ENCODE results near the gene PCDHGA6.
A peak's percentile ranks its signal among the peaks of the same experiment; 100 is the strongest.
"Not testable (repeated sequence)": the region's sequence is repeated elsewhere in the genome, so short reads cannot be mapped to it uniquely, and the experiment has no call there.

The PCDHGA6 gene

DNA sequence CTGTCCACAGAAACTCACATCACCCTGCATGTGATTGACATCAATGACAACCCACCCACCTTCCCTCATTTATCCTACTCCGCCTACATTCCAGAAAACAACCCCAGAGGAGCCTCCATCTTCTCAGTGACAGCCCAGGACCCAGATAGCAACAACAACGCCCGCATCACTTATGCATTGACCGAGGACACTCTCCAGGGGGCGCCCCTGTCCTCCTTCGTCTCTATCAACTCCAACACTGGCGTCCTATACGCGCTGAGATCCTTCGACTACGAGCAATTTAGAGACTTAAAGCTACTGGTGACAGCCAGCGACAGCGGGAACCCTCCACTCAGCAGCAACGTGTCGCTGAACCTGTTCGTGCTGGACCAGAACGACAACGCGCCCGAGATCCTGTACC, 28.4 kb upstream of the PCDHGA6 start:
- no peak overlapping the region for H3K4me3 ChIP-seq (ENCODE audit: low read length)
- no peaks in the 10 kb centered on the region for H3K36me3 ChIP-seq (ENCODE audit: insufficient read depth, low read depth, low read length)

GRCh38 chr5:141346017-141346416, 27.7 kb upstream of the PCDHGA6 start:
- H3K36me3 ChIP-seq (ENCODE audit: insufficient read depth, low read depth, low read length); H3K27me3 ChIP-seq (ENCODE audit: insufficient read depth, low read length); H3K4me3 ChIP-seq (ENCODE audit: low read length); H3K27ac ChIP-seq (ENCODE audit: low read length); H3K9ac ChIP-seq (ENCODE audit: low read depth, low read length); H3K4me1 ChIP-seq (ENCODE audit: insufficient read depth, low read length): not testable (repeated sequence)
- H3K9me3 ChIP-seq (ENCODE audit: insufficient read depth, low read depth, low read length), result peaks cover 51% of the 10 kb centered on the region

More for the DNA sequence above, 28.4 kb upstream of the PCDHGA6 start:
- H3K27ac ChIP-seq (ENCODE audit: low read length), result no peak overlapping the region
- H3K9ac ChIP-seq (ENCODE audit: low read depth, low read length), result no peak overlapping the region
- H3K4me1 ChIP-seq (ENCODE audit: insufficient read depth, low read length), result no peaks in the 10 kb centered on the region
- H3K27me3 ChIP-seq (ENCODE audit: insufficient read depth, low read length), result no peaks in the 10 kb centered on the region
- peaks cover 45% of the 10 kb centered on the region for H3K9me3 ChIP-seq (ENCODE audit: insufficient read depth, low read depth, low read length)

DNA sequence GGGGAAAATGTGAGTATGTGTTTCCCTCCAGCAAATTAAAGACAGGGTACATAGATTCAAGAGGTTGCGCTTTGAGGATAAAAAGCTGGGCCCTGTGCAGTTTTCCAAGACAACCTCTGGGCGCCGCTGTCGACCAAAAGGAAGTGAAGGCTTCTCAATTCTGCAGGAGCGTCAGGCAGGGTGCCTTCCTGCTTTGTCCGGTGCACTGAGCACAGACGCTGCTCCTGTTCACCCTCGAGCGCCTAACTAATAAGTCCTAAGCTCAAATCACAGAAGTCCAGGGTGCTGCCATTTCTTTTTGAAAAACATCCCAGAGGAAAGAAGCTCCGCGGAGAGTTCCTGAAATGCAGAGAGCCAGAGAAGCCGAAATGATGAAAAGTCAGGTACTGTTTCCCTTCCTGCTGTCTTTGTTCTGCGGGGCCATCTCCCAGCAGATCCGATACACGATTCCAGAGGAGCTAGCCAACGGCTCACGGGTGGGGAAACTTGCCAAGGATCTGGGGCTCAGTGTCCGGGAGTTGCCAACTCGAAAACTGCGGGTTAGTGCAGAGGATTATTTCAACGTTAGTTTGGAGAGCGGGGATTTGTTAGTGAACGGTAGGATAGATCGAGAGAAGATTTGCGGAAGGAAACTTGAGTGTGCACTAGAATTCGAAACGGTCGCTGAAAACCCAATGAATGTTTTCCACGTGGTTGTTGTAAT, 23.6 kb upstream of the PCDHGA6 start, which contains the start of gene PCDHGB1:
TSS of gene PCDHGB1 (plus strand) at position 183 of the 703 bp plus-strand sequence. CDS start at position 345, 162 bp downstream.
- Histone ChIP-seq H3K36me3 (ENCODE audit: insufficient read depth, low read depth, low read length) (no peaks in the 10 kb centered on the region), H3K27ac (ENCODE audit: low read length) (no peak within 1 kb of the TSS), H3K9me3 (ENCODE audit: insufficient read depth, low read depth, low read length) (peaks cover 53% of the 10 kb centered on the region), H3K27me3 (ENCODE audit: insufficient read depth, low read length) (no peaks in the 10 kb centered on the region), H3K4me1 (ENCODE audit: insufficient read depth, low read length) (no peaks in the 10 kb centered on the region), H3K9ac (ENCODE audit: low read depth, low read length) (no peak within 1 kb of the TSS), H3K4me3 (ENCODE audit: low read length) (peak within 1 kb of the TSS; percentile 42; the same call in 1 of the 2 replicates)

- no peaks in the 10 kb centered on the region; the same call in 1 of the 2 replicates for H3K36me3 ChIP-seq (ENCODE audit: insufficient read depth, low read depth, low read length)
- peaks cover 60% of the 10 kb centered on the region for H3K9me3 ChIP-seq (ENCODE audit: insufficient read depth, low read depth, low read length)
- H3K4me3 ChIP-seq (ENCODE audit: low read length), result no peak overlapping the region
- no peak overlapping the region for H3K27ac ChIP-seq (ENCODE audit: low read length)
- no peak overlapping the region for H3K9ac ChIP-seq (ENCODE audit: low read depth, low read length)
- H3K4me1 ChIP-seq (ENCODE audit: insufficient read depth, low read length), result no peaks in the 10 kb centered on the region
- H3K27me3 ChIP-seq (ENCODE audit: insufficient read depth, low read length), result no peaks in the 10 kb centered on the region
Measured at GRCh38 chr5:141351591-141351990, 22.1 kb upstream of the PCDHGA6 start.

DNA sequence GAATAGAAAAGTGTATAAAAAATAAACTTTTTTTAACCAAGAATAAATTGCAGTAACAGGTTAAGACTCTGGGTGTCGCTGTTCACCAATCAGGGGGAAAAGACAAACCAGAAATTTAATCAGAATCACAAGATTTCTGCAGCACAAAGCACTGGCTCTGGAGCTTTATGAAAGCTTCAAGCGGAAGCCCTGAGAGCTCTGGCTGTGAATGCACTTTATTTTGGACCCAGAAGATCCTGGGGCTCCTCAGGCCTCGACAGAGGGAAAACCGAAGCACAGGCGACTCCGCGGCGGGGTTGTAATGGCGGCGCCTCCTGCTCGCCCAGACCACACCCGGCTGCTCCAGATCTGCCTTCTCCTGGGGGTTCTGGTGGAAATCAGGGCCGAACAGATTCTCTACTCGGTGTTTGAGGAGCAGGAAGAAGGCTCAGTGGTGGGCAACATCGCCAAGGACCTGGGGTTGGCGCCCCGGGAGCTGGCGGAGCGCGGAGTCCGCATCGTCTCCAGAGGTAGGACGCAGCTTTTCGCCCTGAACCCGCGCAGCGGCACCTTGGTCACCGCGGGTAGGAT, 18.7 kb upstream of the PCDHGA6 start, which contains the start of gene PCDHGA4:
TSS of gene PCDHGA4 (plus strand) at position 122 of the 570 bp plus-strand sequence. CDS start at position 209, 87 bp downstream.
- Histone ChIP-seq H3K9ac (ENCODE audit: low read depth, low read length) (no peak within 1 kb of the TSS), H3K9me3 (ENCODE audit: insufficient read depth, low read depth, low read length) (peaks cover 67% of the 10 kb centered on the region), H3K4me3 (ENCODE audit: low read length) (no peak within 1 kb of the TSS), H3K4me1 (ENCODE audit: insufficient read depth, low read length) (no peaks in the 10 kb centered on the region), H3K27ac (ENCODE audit: low read length) (no peak within 1 kb of the TSS), H3K27me3 (ENCODE audit: insufficient read depth, low read length) (no peaks in the 10 kb centered on the region), H3K36me3 (ENCODE audit: insufficient read depth, low read depth, low read length) (no peaks in the 10 kb centered on the region; the same call in 1 of the 2 replicates)

DNA sequence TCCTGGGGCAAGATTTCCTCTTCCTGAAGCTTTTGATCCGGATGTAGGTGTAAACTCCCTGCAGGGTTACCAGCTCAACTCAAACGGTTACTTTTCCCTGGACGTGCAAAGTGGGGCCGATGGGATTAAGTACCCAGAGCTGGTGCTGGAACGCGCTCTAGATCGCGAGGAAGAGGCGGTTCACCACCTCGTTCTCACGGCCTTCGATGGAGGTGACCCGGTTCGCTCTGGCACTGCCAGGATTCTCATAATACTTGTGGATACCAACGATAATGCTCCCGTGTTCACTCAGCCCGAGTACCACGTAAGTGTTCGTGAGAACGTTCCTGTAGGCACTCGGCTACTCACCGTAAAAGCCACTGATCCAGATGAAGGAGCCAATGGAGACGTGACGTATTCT, 18.1 kb upstream of the PCDHGA6 start:
- Histone ChIP-seq H3K9ac (ENCODE audit: low read depth, low read length) (no peak overlapping the region), H3K9me3 (ENCODE audit: insufficient read depth, low read depth, low read length) (peaks cover 70% of the 10 kb centered on the region), H3K27ac (ENCODE audit: low read length) (no peak overlapping the region), H3K4me1 (ENCODE audit: insufficient read depth, low read length) (no peaks in the 10 kb centered on the region), H3K27me3 (ENCODE audit: insufficient read depth, low read length) (no peaks in the 10 kb centered on the region), H3K36me3 (ENCODE audit: insufficient read depth, low read depth, low read length) (no peaks in the 10 kb centered on the region; the same call in 1 of the 2 replicates), H3K4me3 (ENCODE audit: low read length) (no peak overlapping the region)

DNA sequence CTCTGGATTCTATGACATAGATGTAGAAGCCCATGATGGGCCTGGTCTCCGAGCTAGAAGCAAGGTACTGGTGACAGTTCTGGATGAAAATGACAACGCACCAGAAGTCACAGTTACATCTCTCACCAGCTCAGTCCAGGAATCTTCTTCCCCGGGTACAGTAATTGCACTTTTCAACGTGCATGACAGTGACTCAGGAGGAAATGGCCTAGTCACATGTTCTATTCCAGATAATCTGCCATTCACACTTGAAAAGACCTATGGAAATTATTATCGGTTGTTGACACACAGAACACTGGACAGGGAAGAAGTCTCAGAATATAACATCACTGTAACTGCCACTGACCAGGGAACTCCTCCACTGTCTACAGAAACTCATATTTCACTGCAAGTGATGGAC, 17.6 kb upstream of the PCDHGA6 start:
- Histone ChIP-seq H3K9ac (ENCODE audit: low read depth, low read length) (no peak overlapping the region), H3K4me3 (ENCODE audit: low read length) (no peak overlapping the region), H3K27ac (ENCODE audit: low read length) (no peak overlapping the region), H3K36me3 (ENCODE audit: insufficient read depth, low read depth, low read length) (no peaks in the 10 kb centered on the region; the same call in 1 of the 2 replicates), H3K4me1 (ENCODE audit: insufficient read depth, low read length) (no peaks in the 10 kb centered on the region), H3K9me3 (ENCODE audit: insufficient read depth, low read depth, low read length) (peaks cover 71% of the 10 kb centered on the region), H3K27me3 (ENCODE audit: insufficient read depth, low read length) (no peaks in the 10 kb centered on the region)

GRCh38 chr5:141356950-141357349, 16.7 kb upstream of the PCDHGA6 start:
- Histone ChIP-seq H3K4me1 (ENCODE audit: insufficient read depth, low read length) (no peaks in the 10 kb centered on the region), H3K9me3 (ENCODE audit: insufficient read depth, low read depth, low read length) (peaks cover 70% of the 10 kb centered on the region), H3K36me3 (ENCODE audit: insufficient read depth, low read depth, low read length) (no peaks in the 10 kb centered on the region; the same call in 1 of the 2 replicates), H3K27me3 (ENCODE audit: insufficient read depth, low read length) (no peaks in the 10 kb centered on the region), H3K4me3 (ENCODE audit: low read length) (no peak overlapping the region), H3K27ac (ENCODE audit: low read length) (no peak overlapping the region), H3K9ac (ENCODE audit: low read depth, low read length) (no peak overlapping the region)

GRCh38 chr5:141359790-141360426, 13.8 kb upstream of the PCDHGA6 start, which contains the start of gene PCDHGB2:
Gene PCDHGB2 (plus strand): TSS chr5:141359994. CDS start chr5:141360136, 142 bp downstream.
- peak within 1 kb of the TSS; percentile 44; the same call in 1 of the 2 replicates for H3K4me3 ChIP-seq (ENCODE audit: low read length)
- peaks cover 76% of the 10 kb centered on the region for H3K9me3 ChIP-seq (ENCODE audit: insufficient read depth, low read depth, low read length)
- H3K27me3 ChIP-seq (ENCODE audit: insufficient read depth, low read length), result no peaks in the 10 kb centered on the region
- no peaks in the 10 kb centered on the region for H3K4me1 ChIP-seq (ENCODE audit: insufficient read depth, low read length)
- no peak within 1 kb of the TSS for H3K9ac ChIP-seq (ENCODE audit: low read depth, low read length)
- H3K27ac ChIP-seq (ENCODE audit: low read length), result no peak within 1 kb of the TSS
- no peaks in the 10 kb centered on the region; the same call in 1 of the 2 replicates for H3K36me3 ChIP-seq (ENCODE audit: insufficient read depth, low read depth, low read length)

DNA sequence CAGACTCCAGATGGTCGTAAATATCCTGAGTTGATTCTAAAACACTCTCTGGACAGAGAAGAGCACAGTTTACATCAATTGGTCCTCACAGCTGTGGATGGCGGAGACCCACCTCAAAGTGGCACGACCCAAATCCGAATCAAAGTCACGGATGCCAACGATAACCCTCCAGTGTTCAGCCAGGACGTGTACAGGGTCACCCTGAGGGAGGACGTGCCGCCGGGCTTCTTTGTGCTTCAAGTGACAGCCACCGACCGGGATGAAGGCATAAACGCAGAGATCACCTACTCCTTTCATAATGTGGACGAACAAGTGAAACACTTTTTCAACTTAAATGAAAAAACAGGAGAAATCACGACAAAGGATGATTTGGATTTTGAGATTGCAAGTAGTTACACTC, 13.0 kb upstream of the PCDHGA6 start:
- no peak overlapping the region for H3K9ac ChIP-seq (ENCODE audit: low read depth, low read length)

GRCh38 chr5:141362719-141363118, 11.0 kb upstream of the PCDHGA6 start:
- Histone ChIP-seq H3K27me3 (ENCODE audit: insufficient read depth, low read length) (no peaks in the 10 kb centered on the region), H3K9me3 (ENCODE audit: insufficient read depth, low read depth, low read length) (peaks cover 75% of the 10 kb centered on the region), H3K9ac (ENCODE audit: low read depth, low read length) (no peak overlapping the region), H3K27ac (ENCODE audit: low read length) (no peak overlapping the region), H3K4me3 (ENCODE audit: low read length) (peak overlapping the region; percentile 23; the same call in 1 of the 2 replicates), H3K4me1 (ENCODE audit: insufficient read depth, low read length) (no peaks in the 10 kb centered on the region), H3K36me3 (ENCODE audit: insufficient read depth, low read depth, low read length) (no peaks in the 10 kb centered on the region; the same call in 1 of the 2 replicates)

More for the DNA sequence above, 13.0 kb upstream of the PCDHGA6 start:
- Histone ChIP-seq H3K36me3 (ENCODE audit: insufficient read depth, low read depth, low read length) (no peaks in the 10 kb centered on the region; the same call in 1 of the 2 replicates), H3K9me3 (ENCODE audit: insufficient read depth, low read depth, low read length) (peaks cover 76% of the 10 kb centered on the region), H3K4me3 (ENCODE audit: low read length) (no peak overlapping the region), H3K4me1 (ENCODE audit: insufficient read depth, low read length) (no peaks in the 10 kb centered on the region), H3K27ac (ENCODE audit: low read length) (no peak overlapping the region), H3K27me3 (ENCODE audit: insufficient read depth, low read length) (no peaks in the 10 kb centered on the region)
